ENCODE results near the gene CRTAC1.

CRTAC1 gene

GRCh38 chr10:97863808-97864207 lies 166.6 kb downstream of the CRTAC1 start:
- no peak for TF ChIP-seq CTCF (IDR thresholded peaks at IDR 0.05)
- Mint-ChIP-seq H3K9me3 (no peaks in the 10 kb centered on the region), H3K27ac (no peak overlapping the region), H3K36me3 (ENCODE audit: low read depth) (no peaks in the 10 kb centered on the region), H3K4me3 (no peak overlapping the region), H3K27me3 (ENCODE audit: low read depth, poor library complexity) (peaks cover 36% of the 10 kb centered on the region), H3K4me1 (peaks cover 10% of the 10 kb centered on the region)
- no peak for DNase-seq

- Mint-ChIP-seq H3K36me3 (ENCODE audit: low read depth) (no peaks in the 10 kb centered on the region), H3K4me3 (no peak overlapping the region), H3K27me3 (ENCODE audit: low read depth, poor library complexity) (peaks cover 53% of the 10 kb centered on the region), H3K4me1 (peaks cover 10% of the 10 kb centered on the region), H3K27ac (no peak overlapping the region), H3K9me3 (no peaks in the 10 kb centered on the region)
- no peak for DNase-seq
- no peak for TF ChIP-seq CTCF (IDR thresholded peaks at IDR 0.05)
These were observed 168.5 kb downstream of the CRTAC1 start for GRCh38 chr10:97861924-97862323.

GRCh38 chr10:97861097-97861750 lies 169.2 kb downstream of the CRTAC1 start:
- no peak overlapping the region for H3K4me3 Mint-ChIP-seq
- H3K36me3 Mint-ChIP-seq (ENCODE audit: low read depth): no peaks in the 10 kb centered on the region
- H3K27ac Mint-ChIP-seq: no peak overlapping the region
- DNase-seq: no peak
- H3K27me3 Mint-ChIP-seq (ENCODE audit: low read depth, poor library complexity): peaks cover 59% of the 10 kb centered on the region
- no peaks in the 10 kb centered on the region for H3K9me3 Mint-ChIP-seq
- peaks cover 9% of the 10 kb centered on the region for H3K4me1 Mint-ChIP-seq
- no peak for TF ChIP-seq CTCF (IDR thresholded peaks at IDR 0.05)

GRCh38 chr10:97858001-97858439 lies 172.4 kb downstream of the CRTAC1 start:
- Mint-ChIP-seq H3K27me3 (ENCODE audit: low read depth, poor library complexity) (peaks cover 76% of the 10 kb centered on the region), H3K27ac (no peak overlapping the region), H3K9me3 (no peaks in the 10 kb centered on the region), H3K4me3 (no peak overlapping the region), H3K4me1 (peaks cover 6% of the 10 kb centered on the region), H3K36me3 (ENCODE audit: low read depth) (no peaks in the 10 kb centered on the region)
- TF ChIP-seq CTCF (IDR thresholded peaks at IDR 0.05): no peak
- no peak for DNase-seq

- H3K27ac Mint-ChIP-seq: no peak overlapping the region
- no peak overlapping the region for H3K4me3 Mint-ChIP-seq
- no peaks in the 10 kb centered on the region for H3K9me3 Mint-ChIP-seq
- no peak for TF ChIP-seq CTCF (IDR thresholded peaks at IDR 0.05)
- no peaks in the 10 kb centered on the region for H3K36me3 Mint-ChIP-seq (ENCODE audit: low read depth)
- DNase-seq: no peak
- H3K4me1 Mint-ChIP-seq: no peaks in the 10 kb centered on the region
- H3K27me3 Mint-ChIP-seq (ENCODE audit: low read depth, poor library complexity): peaks cover 90% of the 10 kb centered on the region
These were observed 175.7 kb downstream of the CRTAC1 start for GRCh38 chr10:97854743-97855142.

GRCh38 chr10:97852840-97853405 lies 177.5 kb downstream of the CRTAC1 start:
- H3K36me3 Mint-ChIP-seq (ENCODE audit: low read depth): no peaks in the 10 kb centered on the region
- H3K4me3 Mint-ChIP-seq: no peak overlapping the region
- peaks cover 6% of the 10 kb centered on the region for H3K4me1 Mint-ChIP-seq
- peaks cover 74% of the 10 kb centered on the region for H3K27me3 Mint-ChIP-seq (ENCODE audit: low read depth, poor library complexity)
- H3K27ac Mint-ChIP-seq: no peak overlapping the region
- TF ChIP-seq CTCF (IDR thresholded peaks at IDR 0.05): no peak
- no peak for DNase-seq
- no peaks in the 10 kb centered on the region for H3K9me3 Mint-ChIP-seq
